DND-41 (cell line): ENCODE data around the gene KRCC1.

Experiments
- ATAC-seq: fragments of 200-7000 bp; cut with Tn5 transposase; 3 replicates; pipeline ENCODE4 v1.9.1; 2021; ENCODE audit warnings: low read depth; ENCODE audit not compliant: insufficient read depth
- DNase-seq: peaks from one replicate; pipeline ENCODE4 v3.0.0-alpha.2; 2020
- H2AFZ ChIP-seq: 2 replicates; pipeline ENCODE4 v1.6.0; 2012; ENCODE audit warnings: low read depth, low read length
- H3K27ac ChIP-seq: 2 replicates; pipeline ENCODE4 v1.5.1; 2012; ENCODE audit warnings: low read length, inconsistent platforms
- H3K27me3 ChIP-seq: fragments of 200-600 bp; sonication (generic); 2 replicates; pipeline ENCODE4 v1.6.0; 2012; ENCODE audit warnings: low read length, mild to moderate bottlenecking, inconsistent platforms; ENCODE audit not compliant: insufficient read depth, poor library complexity
- H3K36me3 ChIP-seq: 2 replicates; pipeline ENCODE4 v1.5.1; 2012; ENCODE audit warnings: low read length, inconsistent platforms; ENCODE audit not compliant: insufficient read depth
- H3K4me1 ChIP-seq: 2 replicates; pipeline ENCODE4 v1.5.1; 2012; ENCODE audit warnings: mild to moderate bottlenecking, low read length; ENCODE audit not compliant: insufficient read depth
- H3K4me2 ChIP-seq: 2 replicates; pipeline ENCODE4 v1.6.0; 2012; ENCODE audit warnings: mild to moderate bottlenecking, moderate library complexity, low read length, inconsistent platforms; ENCODE audit not compliant: insufficient read depth
- H3K4me3 ChIP-seq, 2 experiments: fragments of 200-600 bp in 1 of 2; shearing (Covaris generic) in 1 of 2; 2 replicates each; pipeline ENCODE4 v1.5.1; 2012 to 2016; ENCODE audit warnings: inconsistent platforms in 2 of 2, low read length in 2 of 2, mild to moderate bottlenecking in 2 of 2, low read depth in 1 of 2, moderate library complexity in 1 of 2
- H3K79me2 ChIP-seq: 2 replicates; pipeline ENCODE4 v1.6.0; 2012; ENCODE audit warnings: low read length, inconsistent platforms; ENCODE audit not compliant: insufficient read depth
- H3K9ac ChIP-seq: 2 replicates; pipeline ENCODE4 v1.6.0; 2012; ENCODE audit warnings: low read depth, mild to moderate bottlenecking, inconsistent platforms, low read length, moderate library complexity
- H3K9me3 ChIP-seq: 2 replicates; pipeline ENCODE4 v1.5.1; 2012; ENCODE audit warnings: low read length, moderate library complexity, mild to moderate bottlenecking, inconsistent platforms; ENCODE audit not compliant: insufficient read depth, severe bottlenecking
- H4K20me1 ChIP-seq: 2 replicates; pipeline ENCODE4 v1.6.0; 2012; ENCODE audit warnings: low read length; ENCODE audit not compliant: insufficient read depth
- CTCF ChIP-seq: IDR thresholded peaks from 2 replicates; pipeline ENCODE4 v1.5.1; 2012; ENCODE audit warnings: borderline replicate concordance, low read length, moderate library complexity, mild to moderate bottlenecking; ENCODE audit not compliant: poor library complexity, severe bottlenecking; ENCODE audit errors: extremely low read depth
- EZH2 ChIP-seq: IDR thresholded peaks from 3 replicates; pipeline ENCODE4 v1.6.1; 2012; ENCODE audit warnings: borderline replicate concordance, low read depth, mild to moderate bottlenecking, moderate library complexity, low read length, inconsistent platforms; ENCODE audit not compliant: severe bottlenecking

Gene KRCC1

GRCh38 chr2:88070055-88070454 is 14.5 kb upstream of the KRCC1 start:
- no peak for TF ChIP-seq CTCF
- TF ChIP-seq EZH2 = no peak
- H3K4me2 ChIP-seq = no peak overlapping the region
- H3K4me3 ChIP-seq = no peak overlapping the region
- no peaks in the 10 kb centered on the region for H3K4me1 ChIP-seq
- DNase-seq (no peak), ATAC-seq (no peak)
- no peaks in the 10 kb centered on the region for H3K79me2 ChIP-seq
- no peaks in the 10 kb centered on the region for H3K27me3 ChIP-seq
- no peaks in the 10 kb centered on the region for H3K36me3 ChIP-seq
- no peak overlapping the region for H3K9ac ChIP-seq
- H3K27ac ChIP-seq = no peak overlapping the region
- H2AFZ ChIP-seq = no peak overlapping the region
- H3K9me3 ChIP-seq = no peaks in the 10 kb centered on the region
- H4K20me1 ChIP-seq = no peaks in the 10 kb centered on the region

DNA sequence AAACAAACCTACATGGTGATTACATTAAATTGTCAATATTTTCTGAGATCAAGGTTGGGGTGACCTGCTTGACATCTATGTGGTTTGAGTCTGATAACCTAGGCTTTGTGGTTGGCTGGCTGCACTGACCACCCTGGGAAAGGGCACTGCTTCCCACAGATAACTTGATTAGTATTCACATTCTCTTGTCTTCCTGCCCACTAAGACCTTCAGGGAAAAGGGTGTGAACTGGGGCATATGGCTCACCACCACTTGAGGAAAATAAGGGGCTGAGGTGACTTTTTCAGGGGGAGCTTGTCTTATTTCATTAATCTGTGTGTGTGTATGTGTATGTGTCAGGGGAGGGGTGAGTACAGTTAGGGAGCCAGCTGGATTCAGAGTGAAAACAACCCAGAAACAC is 13.5 kb upstream of the KRCC1 start:
- Histone ChIP-seq H3K4me2 (no peak overlapping the region), H3K27ac (no peak overlapping the region), H3K4me1 (no peaks in the 10 kb centered on the region), H3K9me3 (no peaks in the 10 kb centered on the region), H2AFZ (no peak overlapping the region), H3K4me3 (no peak overlapping the region), H4K20me1 (no peaks in the 10 kb centered on the region), H3K79me2 (no peaks in the 10 kb centered on the region), H3K9ac (no peak overlapping the region), H3K27me3 (no peaks in the 10 kb centered on the region), H3K36me3 (no peaks in the 10 kb centered on the region)
- ATAC-seq (no peak), DNase-seq (no peak)
- TF ChIP-seq EZH2 (no peak), CTCF (no peak)

- ATAC-seq = no peak
Measured at GRCh38 chr2:88068044-88068443, 12.5 kb upstream of the KRCC1 start.

More at GRCh38 chr2:88068044-88068443, 12.5 kb upstream of the KRCC1 start:
- no peak overlapping the region for H3K27ac ChIP-seq
- H3K9ac ChIP-seq = no peak overlapping the region
- DNase-seq = no peak
- no peaks in the 10 kb centered on the region for H4K20me1 ChIP-seq
- no peak overlapping the region for H3K4me3 ChIP-seq
- no peak overlapping the region for H2AFZ ChIP-seq
- TF ChIP-seq CTCF (no peak), EZH2 (no peak)
- H3K4me2 ChIP-seq = no peak overlapping the region
- no peaks in the 10 kb centered on the region for H3K27me3 ChIP-seq
- H3K36me3 ChIP-seq = no peaks in the 10 kb centered on the region
- H3K79me2 ChIP-seq = no peaks in the 10 kb centered on the region
- H3K4me1 ChIP-seq = no peaks in the 10 kb centered on the region
- H3K9me3 ChIP-seq = no peaks in the 10 kb centered on the region
